SK-N-SH (cell line): ENCODE data around the gene STRADA. TPM values are rescaled to one million over a fixed set of nuclear protein-coding genes. Genes with fewer than 3 reads are reported as not detected.

Experiments used
- CTCF ChIA-PET: fragments of 300-600, 350-600 bp; formaldehyde crosslinking; extraction: SDS; loops from one replicate; lab custom pipeline; 2021; lab: Yijun Ruan, JAX
- POLR2A ChIA-PET: fragments of 350-600 bp; sonication (Branson Sonifier 250); formaldehyde crosslinking; extraction: SDS; loops from one replicate; lab custom pipeline; 2020; ENCODE audit warnings: antibody characterized with exemption, inconsistent platforms; lab: Yijun Ruan, JAX
- DNase-seq: peaks from one replicate; pipeline ENCODE4 v3.0.0; 2012
- H2AFZ ChIP-seq: fragments of 200-600 bp; sonication (generic); 2 replicates; pipeline ENCODE4 v1.8.1; 2016; ENCODE audit warnings: antibody characterized with exemption, mild to moderate bottlenecking, low read depth
- H3F3A ChIP-seq: fragments of 200-600 bp; sonication (generic); replicated peaks from 2 replicates; pipeline ENCODE3; 2016; ENCODE audit warnings: antibody characterized with exemption, mild to moderate bottlenecking; ENCODE audit not compliant: insufficient read depth
- H3K27ac ChIP-seq, 2 experiments: fragments of 200-500 bp in 1 of 2; fragments of 200-600 bp in 1 of 2; sonication (Bioruptor generic) in 1 of 2; sonication (generic), shearing (Covaris generic) in 1 of 2; 2 replicates each; pipeline versions ENCODE4 v1.5.1 to v1.6.1; 2014 to 2016; ENCODE audit warnings: low read depth in 2 of 2, inconsistent platforms in 1 of 2, low read length in 1 of 2, mild to moderate bottlenecking in 1 of 2, mixed read lengths in 1 of 2
- H3K27me3 ChIP-seq: fragments of 200-600 bp; sonication (generic), shearing (Covaris generic); 2 replicates; pipeline ENCODE4 v1.6.1; 2016; ENCODE audit warnings: mixed run types; ENCODE audit not compliant: insufficient read depth
- H3K36me3 ChIP-seq, 2 experiments: fragments of 200-500 bp in 1 of 2; fragments of 200-600 bp in 1 of 2; sonication (Bioruptor generic) in 1 of 2; sonication (generic) in 1 of 2; replicated peaks in 1 of 2; 2 replicates each; pipeline versions ENCODE3 to v1.5.1; 2014 to 2016; ENCODE audit warnings: low read length in 1 of 2, mild to moderate bottlenecking in 1 of 2; ENCODE audit not compliant: insufficient read depth in 2 of 2, control insufficient read depth in 1 of 2
- H3K4me1 ChIP-seq, 2 experiments: fragments of 200-500 bp in 1 of 2; fragments of 200-600 bp in 1 of 2; sonication (Bioruptor generic) in 1 of 2; sonication (generic), shearing (Covaris generic) in 1 of 2; 2 replicates each; pipeline versions ENCODE4 v1.5.1 to v1.6.1; 2014 to 2016; ENCODE audit warnings: low read depth in 1 of 2, low read length in 1 of 2, mixed run types in 1 of 2; ENCODE audit not compliant: insufficient read depth in 2 of 2, control insufficient read depth in 1 of 2
- H3K4me2 ChIP-seq: fragments of 200-600 bp; sonication (generic), shearing (Covaris generic); 2 replicates; pipeline ENCODE4 v1.6.1; 2017; ENCODE audit warnings: mixed run types
- H3K4me3 ChIP-seq, 2 experiments: fragments of 200-500 bp in 1 of 2; fragments of 200-600 bp in 1 of 2; sonication (Bioruptor generic) in 1 of 2; sonication (generic), shearing (Covaris generic) in 1 of 2; 2 replicates each; pipeline versions ENCODE4 v1.5.1 to v1.8.1; 2014 to 2016; ENCODE audit warnings: low read depth in 2 of 2, inconsistent platforms in 1 of 2, low read length in 1 of 2, mild to moderate bottlenecking in 1 of 2, mixed read lengths in 1 of 2, moderate library complexity in 1 of 2
- H3K79me2 ChIP-seq: fragments of 200-600 bp; sonication (generic); 2 replicates; pipeline ENCODE4 v1.8.1; 2017; ENCODE audit warnings: mild to moderate bottlenecking; ENCODE audit not compliant: insufficient read depth
- H3K9ac ChIP-seq: fragments of 200-600 bp; sonication (generic); 2 replicates; pipeline ENCODE4 v1.6.1; 2017; ENCODE audit warnings: mixed run types
- H3K9me2 ChIP-seq: fragments of 200-600 bp; sonication (generic); 2 replicates; pipeline ENCODE4 v1.6.1; 2017; ENCODE audit warnings: mixed run types
- H3K9me3 ChIP-seq: fragments of 200-600 bp; sonication (generic); 2 replicates; pipeline ENCODE4 v1.6.1; 2017; ENCODE audit warnings: mixed run types, mild to moderate bottlenecking, moderate library complexity
- H4K20me1 ChIP-seq: fragments of 200-600 bp; sonication (generic); 2 replicates; pipeline ENCODE4 v1.6.1; 2017; ENCODE audit warnings: mild to moderate bottlenecking, mixed run types; ENCODE audit not compliant: insufficient read depth
- CHD2 ChIP-seq: fragments of 150-350 bp; IDR thresholded peaks from 2 replicates; pipeline ENCODE4 v1.6.1; 2018; ENCODE audit warnings: low read length; ENCODE audit not compliant: partially characterized antibody
- EZH2phosphoT487 ChIP-seq: fragments of 200-600 bp; sonication (generic); IDR thresholded peaks from 2 replicates; pipeline ENCODE4 v1.6.1; 2017; ENCODE audit warnings: low read depth, mixed run types, mild to moderate bottlenecking, antibody characterized with exemption, moderate library complexity, borderline replicate concordance
- FOSL2 ChIP-seq: IDR thresholded peaks from 2 replicates; pipeline ENCODE4 v1.4.0; 2012; ENCODE audit warnings: low read depth, mild to moderate bottlenecking, moderate library complexity, borderline replicate concordance
- GABPA ChIP-seq: IDR thresholded peaks from 2 replicates; pipeline ENCODE4 v1.4.0; 2012; ENCODE audit warnings: low read depth, mild to moderate bottlenecking
- GATA2 ChIP-seq: sonication (generic); formaldehyde crosslinking; IDR thresholded peaks from 2 replicates; pipeline ENCODE4 v1.5.0; 2020; ENCODE audit warnings: mild to moderate bottlenecking, missing genetic modification reagents
- JUND ChIP-seq: IDR thresholded peaks from 2 replicates; pipeline ENCODE4 v1.4.0; 2012
- NFIC ChIP-seq: IDR thresholded peaks from 2 replicates; pipeline ENCODE4 v1.4.0; 2012; ENCODE audit warnings: borderline replicate concordance
- NRF1 ChIP-seq: IDR thresholded peaks from 2 replicates; pipeline ENCODE4 v1.6.1; 2012; ENCODE audit warnings: low read depth, mild to moderate bottlenecking, low read length
- RFX5 ChIP-seq: IDR thresholded peaks from 2 replicates; pipeline ENCODE4 v1.6.1; 2012; ENCODE audit warnings: mild to moderate bottlenecking, improper control_type of control experiment, low read length
- SIN3A ChIP-seq: IDR thresholded peaks from 2 replicates; pipeline ENCODE4 v1.6.1; 2012; ENCODE audit warnings: low read depth, mild to moderate bottlenecking, low read length, moderate library complexity, borderline replicate concordance
- TCF12 ChIP-seq: IDR thresholded peaks from 2 replicates; pipeline ENCODE4 v1.4.0; 2012
- WGBS: methylation state at CpG from one replicate; pipeline ENCODE4 v1.1.6; 2017; ENCODE audit warnings: low lambda C conversion rate; 5-methylcytosine and 5-hydroxymethylcytosine counted together
- polyA plus RNA-seq, 3 experiments: library from polyadenylated mRNA; depleted of rRNA; stranded (reverse); fragments of >200 nt; gene quantifications; 2 replicates each; pipeline ENCODE4 v1.2.3, GENCODE V29; 2012
- TF ChIP-seq, protein P1 (sequence below): fragments of 150-350 bp; IDR thresholded peaks from 2 replicates; pipeline ENCODE4 v1.6.1; 2017; ENCODE audit warnings: antibody characterized with exemption, low read length, low read depth, borderline replicate concordance
- TF ChIP-seq, protein P2 (sequence below): IDR thresholded peaks from 2 replicates; pipeline ENCODE4 v1.4.0; 2012; ENCODE audit warnings: low read depth
- TF ChIP-seq, protein P3 (sequence below): IDR thresholded peaks from 2 replicates; pipeline ENCODE4 v1.6.1; 2012; ENCODE audit warnings: mild to moderate bottlenecking, low read depth, low read length, moderate library complexity

STRADA gene
- polyA plus RNA-seq, 1 of the 3 experiments (the other 2 are of a cell fraction) = 37.3 TPM

DNA sequence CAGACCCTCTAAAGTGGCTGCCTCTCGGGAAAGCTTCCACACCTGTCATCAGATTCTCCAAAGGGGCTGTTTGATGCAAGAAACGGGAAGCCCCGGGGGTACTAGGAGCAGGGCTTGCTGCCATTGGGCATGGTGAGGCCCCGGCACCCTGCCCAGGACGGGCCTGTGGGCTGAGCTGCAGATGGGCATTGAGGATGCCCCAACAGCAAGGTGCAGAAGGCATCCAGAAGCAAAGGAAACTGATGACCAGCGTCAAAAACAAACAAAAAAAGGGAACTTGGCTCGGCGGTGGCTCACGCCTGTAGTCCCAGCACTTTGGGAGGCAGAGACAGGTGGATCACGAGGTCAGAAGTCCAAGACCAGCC lies 40.2 kb downstream of the STRADA start:
- H3F3A ChIP-seq = peaks cover 29% of the 10 kb centered on the region
- ChIA-PET POLR2A (interaction anchor here (0.7 to 2.4 kb wide), 7 partner anchors 8 to 276 kb away, joined by 3 to 10 read pairs (median 6); partner anchors contain the start of genes CCDC47 and MAP3K3), CTCF (interaction anchor here (0.6 to 2.4 kb wide), 14 partner anchors 9 to 276 kb away, joined by 3 to 14 read pairs (median 4); partner anchors contain the start of gene MAP3K3)
- H3K27ac ChIP-seq = peak overlapping the region in 1 of 2 experiments; percentile 98; a peak in 1 of 4 replicates
- peaks cover 9 to 65% of the 10 kb centered on the region in 2 experiments; a peak in 3 of 4 replicates for H3K4me1 ChIP-seq
- H2AFZ ChIP-seq = no peak overlapping the region
- 87% methylated on average over 10 of the region's 10 CpGs for WGBS
- peak overlapping the region; percentile 99 for H3K4me2 ChIP-seq
- no peak for DNase-seq
- no peak overlapping the region for H3K9ac ChIP-seq
- H3K36me3 ChIP-seq = peaks cover 12 to 44% of the 10 kb centered on the region in 2 experiments
- H3K9me2 ChIP-seq = no peaks in the 10 kb centered on the region
- no peaks in the 10 kb centered on the region for H3K27me3 ChIP-seq
- TF ChIP-seq NFIC = no peak
- TF ChIP-seq SIN3A = no peak
- no peak for TF ChIP-seq TCF12
- no peak for TF ChIP-seq FOSL2
- no peak for TF ChIP-seq JUND
- no peak for TF ChIP-seq NRF1
- TF ChIP-seq, protein P1, sequence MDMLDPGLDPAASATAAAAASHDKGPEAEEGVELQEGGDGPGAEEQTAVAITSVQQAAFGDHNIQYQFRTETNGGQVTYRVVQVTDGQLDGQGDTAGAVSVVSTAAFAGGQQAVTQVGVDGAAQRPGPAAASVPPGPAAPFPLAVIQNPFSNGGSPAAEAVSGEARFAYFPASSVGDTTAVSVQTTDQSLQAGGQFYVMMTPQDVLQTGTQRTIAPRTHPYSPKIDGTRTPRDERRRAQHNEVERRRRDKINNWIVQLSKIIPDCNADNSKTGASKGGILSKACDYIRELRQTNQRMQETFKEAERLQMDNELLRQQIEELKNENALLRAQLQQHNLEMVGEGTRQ = no peak
- no peak for TF ChIP-seq RFX5
- no peak for TF ChIP-seq EZH2phosphoT487
- TF ChIP-seq GATA2 = no peak
- TF ChIP-seq, protein P2, sequence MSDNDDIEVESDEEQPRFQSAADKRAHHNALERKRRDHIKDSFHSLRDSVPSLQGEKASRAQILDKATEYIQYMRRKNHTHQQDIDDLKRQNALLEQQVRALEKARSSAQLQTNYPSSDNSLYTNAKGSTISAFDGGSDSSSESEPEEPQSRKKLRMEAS = no peak
- no peak for TF ChIP-seq GABPA
- TF ChIP-seq, protein P3, sequence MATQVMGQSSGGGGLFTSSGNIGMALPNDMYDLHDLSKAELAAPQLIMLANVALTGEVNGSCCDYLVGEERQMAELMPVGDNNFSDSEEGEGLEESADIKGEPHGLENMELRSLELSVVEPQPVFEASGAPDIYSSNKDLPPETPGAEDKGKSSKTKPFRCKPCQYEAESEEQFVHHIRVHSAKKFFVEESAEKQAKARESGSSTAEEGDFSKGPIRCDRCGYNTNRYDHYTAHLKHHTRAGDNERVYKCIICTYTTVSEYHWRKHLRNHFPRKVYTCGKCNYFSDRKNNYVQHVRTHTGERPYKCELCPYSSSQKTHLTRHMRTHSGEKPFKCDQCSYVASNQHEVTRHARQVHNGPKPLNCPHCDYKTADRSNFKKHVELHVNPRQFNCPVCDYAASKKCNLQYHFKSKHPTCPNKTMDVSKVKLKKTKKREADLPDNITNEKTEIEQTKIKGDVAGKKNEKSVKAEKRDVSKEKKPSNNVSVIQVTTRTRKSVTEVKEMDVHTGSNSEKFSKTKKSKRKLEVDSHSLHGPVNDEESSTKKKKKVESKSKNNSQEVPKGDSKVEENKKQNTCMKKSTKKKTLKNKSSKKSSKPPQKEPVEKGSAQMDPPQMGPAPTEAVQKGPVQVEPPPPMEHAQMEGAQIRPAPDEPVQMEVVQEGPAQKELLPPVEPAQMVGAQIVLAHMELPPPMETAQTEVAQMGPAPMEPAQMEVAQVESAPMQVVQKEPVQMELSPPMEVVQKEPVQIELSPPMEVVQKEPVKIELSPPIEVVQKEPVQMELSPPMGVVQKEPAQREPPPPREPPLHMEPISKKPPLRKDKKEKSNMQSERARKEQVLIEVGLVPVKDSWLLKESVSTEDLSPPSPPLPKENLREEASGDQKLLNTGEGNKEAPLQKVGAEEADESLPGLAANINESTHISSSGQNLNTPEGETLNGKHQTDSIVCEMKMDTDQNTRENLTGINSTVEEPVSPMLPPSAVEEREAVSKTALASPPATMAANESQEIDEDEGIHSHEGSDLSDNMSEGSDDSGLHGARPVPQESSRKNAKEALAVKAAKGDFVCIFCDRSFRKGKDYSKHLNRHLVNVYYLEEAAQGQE = no peak
- no peak for TF ChIP-seq CHD2
- TF ChIP-seq, all 33 proteins: peak for 0
- Histone ChIP-seq H3K4me3 (no peak overlapping the region), H3K79me2 (peaks cover 25% of the 10 kb centered on the region), H4K20me1 (peaks cover 11% of the 10 kb centered on the region), H3K9me3 (no peaks in the 10 kb centered on the region)
